Ectodermal cell (in vitro differentiated cells): ENCODE results near the gene PREPL.

Experiments
- H3K27ac ChIP-seq: 2 replicates; pipeline ENCODE4 v1.7.0; 2013; ENCODE audit warnings: mild to moderate bottlenecking, low read depth, low read length; ENCODE audit not compliant: insufficient read depth, poor library complexity, severe bottlenecking
- H3K27me3 ChIP-seq: 2 replicates; pipeline ENCODE4 v1.7.0; 2013; ENCODE audit warnings: mild to moderate bottlenecking, low read length; ENCODE audit not compliant: insufficient read depth, control insufficient read depth, poor library complexity, severe bottlenecking
- H3K36me3 ChIP-seq: one replicate; pipeline ENCODE4 v1.7.0; 2013; ENCODE audit warnings: low read length; ENCODE audit not compliant: control insufficient read depth, insufficient read depth
- H3K4me1 ChIP-seq: one replicate; pipeline ENCODE4 v1.7.0; 2013; ENCODE audit warnings: low read length; ENCODE audit not compliant: control insufficient read depth, insufficient read depth
- H3K4me3 ChIP-seq: 2 replicates; pipeline ENCODE4 v1.7.0; 2013; ENCODE audit warnings: low read depth, low read length, control low read depth; ENCODE audit not compliant: insufficient read depth
- H3K9me3 ChIP-seq: 2 replicates; pipeline ENCODE4 v1.7.0; 2013; ENCODE audit warnings: mild to moderate bottlenecking, low read length, moderate library complexity; ENCODE audit not compliant: control insufficient read depth
- WGBS, 2 experiments: methylation state at CpG; one replicate each; pipeline ENCODE4 v1.1.7; 2013; ENCODE audit warnings: missing lambda C conversion rate in 2 of 2; 5-methylcytosine and 5-hydroxymethylcytosine counted together

Gene PREPL

GRCh38 chr2:44267796-44268648 lies 93.3 kb downstream of the PREPL start:
- H3K27me3 ChIP-seq = no peaks in the 10 kb centered on the region
- H3K27ac ChIP-seq = no peak overlapping the region
- 81% methylated on average over 7 of the region's 7 CpGs for WGBS, 2 experiments
- H3K4me1 ChIP-seq = peaks cover 4% of the 10 kb centered on the region
- no peaks in the 10 kb centered on the region for H3K9me3 ChIP-seq
- H3K36me3 ChIP-seq = no peaks in the 10 kb centered on the region
- H3K4me3 ChIP-seq = no peak overlapping the region
